GM11168 (cell line): Measurements from ENCODE around the gene EXOC6.

Experiments
- in situ Hi-C: fragments of 300-500 bp; cut with MboI; formaldehyde crosslinking; loops from one replicate; pipeline ENCODE4 v1.12.0; 2022; ENCODE audit warnings: low sequenced_read_pairs; ENCODE audit not compliant: unreplicated experiment

EXOC6 gene, protein sequence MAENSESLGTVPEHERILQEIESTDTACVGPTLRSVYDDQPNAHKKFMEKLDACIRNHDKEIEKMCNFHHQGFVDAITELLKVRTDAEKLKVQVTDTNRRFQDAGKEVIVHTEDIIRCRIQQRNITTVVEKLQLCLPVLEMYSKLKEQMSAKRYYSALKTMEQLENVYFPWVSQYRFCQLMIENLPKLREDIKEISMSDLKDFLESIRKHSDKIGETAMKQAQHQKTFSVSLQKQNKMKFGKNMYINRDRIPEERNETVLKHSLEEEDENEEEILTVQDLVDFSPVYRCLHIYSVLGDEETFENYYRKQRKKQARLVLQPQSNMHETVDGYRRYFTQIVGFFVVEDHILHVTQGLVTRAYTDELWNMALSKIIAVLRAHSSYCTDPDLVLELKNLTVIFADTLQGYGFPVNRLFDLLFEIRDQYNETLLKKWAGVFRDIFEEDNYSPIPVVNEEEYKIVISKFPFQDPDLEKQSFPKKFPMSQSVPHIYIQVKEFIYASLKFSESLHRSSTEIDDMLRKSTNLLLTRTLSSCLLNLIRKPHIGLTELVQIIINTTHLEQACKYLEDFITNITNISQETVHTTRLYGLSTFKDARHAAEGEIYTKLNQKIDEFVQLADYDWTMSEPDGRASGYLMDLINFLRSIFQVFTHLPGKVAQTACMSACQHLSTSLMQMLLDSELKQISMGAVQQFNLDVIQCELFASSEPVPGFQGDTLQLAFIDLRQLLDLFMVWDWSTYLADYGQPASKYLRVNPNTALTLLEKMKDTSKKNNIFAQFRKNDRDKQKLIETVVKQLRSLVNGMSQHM

DNA sequence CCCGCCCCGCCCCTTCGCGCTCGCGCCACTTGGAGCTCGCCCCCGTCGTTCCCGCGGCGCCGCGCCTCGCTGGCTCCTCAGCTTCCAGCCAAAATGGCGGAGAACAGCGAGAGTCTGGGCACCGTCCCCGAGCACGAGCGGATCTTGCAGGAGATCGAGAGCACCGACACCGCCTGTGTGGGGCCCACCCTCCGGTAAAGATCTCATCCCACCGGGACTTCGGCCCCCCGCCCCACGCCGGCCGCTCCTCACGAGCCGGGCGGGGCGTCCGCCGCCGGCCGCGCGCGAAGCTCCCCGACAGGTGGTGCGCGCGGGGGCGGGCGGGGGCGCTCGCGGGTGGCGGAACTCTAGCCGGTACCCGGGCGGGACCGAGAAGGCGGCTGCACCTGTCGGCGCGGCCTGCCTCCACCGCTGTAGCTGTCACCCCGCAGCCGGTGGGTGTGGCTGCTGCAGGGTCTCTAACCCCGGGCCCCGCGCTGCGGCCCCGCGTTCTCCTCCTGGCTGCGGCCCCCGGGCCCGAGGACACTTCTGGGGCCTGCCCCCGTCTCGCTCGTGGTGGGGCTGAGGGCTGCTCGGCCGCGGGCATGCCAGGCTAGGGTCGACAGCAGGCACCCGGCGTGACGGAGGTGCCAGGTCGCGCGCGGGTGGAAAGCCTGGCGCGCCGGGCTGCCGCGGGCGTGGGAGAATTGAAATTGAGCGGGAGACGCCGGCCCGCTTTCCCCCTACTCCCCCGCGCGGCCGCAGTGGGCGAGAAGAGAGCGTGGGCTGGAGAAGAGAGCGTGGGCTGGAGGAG, at the start of gene EXOC6:
EXOC6 (plus strand) TSS at position 80 of the 793 bp plus-strand sequence; CDS start at position 94, 14 bp downstream.
- in situ Hi-C loops = no loop called here

GRCh38 chr10:92799568-92799967, 48.8 kb upstream of the EXOC6 start:
- in situ Hi-C loops = no loop called here

- in situ Hi-C loops = no loop called here
Measured at GRCh38 chr10:92800134-92800733, 48.1 kb upstream of the EXOC6 start.

GRCh38 chr10:92801978-92802872, 46.1 kb upstream of the EXOC6 start:
- in situ Hi-C loops = no loop called here

DNA sequence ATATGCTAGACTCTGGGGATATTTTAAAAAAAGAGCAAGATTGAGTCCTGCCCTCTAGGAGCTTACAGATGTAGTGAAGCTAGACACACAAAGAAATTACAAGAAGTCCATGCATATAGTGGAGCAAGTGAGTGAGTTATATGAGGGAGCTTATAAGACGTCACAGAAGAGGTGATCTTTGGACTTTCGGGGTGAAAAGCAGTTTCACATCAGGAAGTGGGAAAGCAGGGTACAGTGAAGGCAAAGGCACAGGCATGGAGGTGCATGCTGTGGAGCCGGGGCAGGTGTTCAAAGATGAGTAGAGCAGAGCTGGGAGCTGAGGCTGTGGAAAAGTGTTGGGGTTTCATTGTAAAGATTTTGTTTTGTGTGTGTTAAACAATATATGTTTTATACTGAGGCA, 38.5 kb upstream of the EXOC6 start:
- in situ Hi-C loops = no loop called here

DNA sequence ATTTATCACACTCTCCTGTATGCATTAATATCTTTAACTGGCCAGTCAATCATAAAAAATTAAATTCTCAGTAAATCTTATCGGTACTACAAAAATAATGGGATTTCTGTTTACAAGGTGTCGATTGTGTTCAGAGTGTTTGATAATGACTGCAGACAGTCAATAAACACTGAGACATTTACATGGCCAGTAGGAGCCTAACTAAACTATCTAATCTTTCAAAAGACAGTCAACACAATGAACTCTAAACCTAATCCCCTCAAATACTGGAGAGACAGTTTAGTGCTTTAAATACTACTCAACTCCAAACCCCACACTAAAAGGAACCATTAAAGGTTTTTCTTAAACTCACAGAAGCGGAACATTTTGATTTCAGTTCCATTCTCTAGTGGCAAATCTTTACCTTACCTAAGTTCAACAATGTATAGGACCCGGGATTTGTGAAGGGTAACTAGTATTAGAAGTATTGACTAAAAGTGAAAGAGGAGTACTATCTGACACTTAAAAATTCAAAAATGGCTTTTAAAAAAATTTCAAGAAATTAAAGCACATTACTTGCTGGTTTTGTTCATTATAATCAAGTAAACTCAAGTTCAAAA, 37.3 kb upstream of the EXOC6 start:
- in situ Hi-C loops = no loop called here

- in situ Hi-C loops = no loop called here
Measured at GRCh38 chr10:92811986-92812385, 36.3 kb upstream of the EXOC6 start.

GRCh38 chr10:92813979-92814378, 34.3 kb upstream of the EXOC6 start:
- in situ Hi-C loops = no loop called here

DNA sequence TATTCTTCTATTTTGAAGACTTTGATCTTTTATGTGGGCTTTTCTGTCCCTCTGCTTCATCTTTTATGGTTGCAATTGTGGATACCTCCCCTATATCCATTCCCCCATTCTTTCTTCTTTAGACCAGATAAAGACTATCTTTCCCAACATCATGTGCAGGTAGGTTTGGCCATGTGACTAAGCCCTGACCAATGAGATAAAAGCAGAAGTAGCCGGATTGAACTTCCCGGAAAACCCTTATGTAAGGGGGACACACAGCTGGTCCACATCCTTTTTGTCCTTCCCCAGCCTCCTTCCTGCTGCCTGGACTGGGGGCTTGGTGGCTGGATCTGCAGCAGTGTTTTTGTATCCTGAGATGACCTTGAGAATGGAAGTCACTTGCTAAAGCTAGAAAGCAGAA, 33.5 kb upstream of the EXOC6 start:
- in situ Hi-C loops = no loop called here

DNA sequence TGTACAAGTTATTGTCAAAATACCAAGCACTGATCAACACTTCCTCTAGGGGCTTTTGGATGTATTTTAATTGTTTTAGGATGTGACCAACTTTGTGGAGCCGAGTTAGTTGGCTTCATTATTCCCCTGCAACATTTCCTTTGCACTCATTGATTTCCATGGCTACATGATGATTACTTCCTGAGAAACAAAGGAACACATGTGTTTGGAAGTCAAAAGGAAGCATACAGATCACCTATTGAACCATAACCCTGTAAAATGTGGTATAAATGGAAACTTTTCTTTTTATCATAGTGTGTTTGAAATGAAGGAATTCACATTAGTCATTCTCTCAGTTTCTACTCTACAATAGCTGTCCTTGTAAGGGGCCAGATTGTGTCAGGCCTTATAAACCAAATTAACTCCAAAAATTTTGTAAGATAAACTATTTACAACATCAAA, 32.2 kb upstream of the EXOC6 start:
- in situ Hi-C loops = no loop called here

DNA sequence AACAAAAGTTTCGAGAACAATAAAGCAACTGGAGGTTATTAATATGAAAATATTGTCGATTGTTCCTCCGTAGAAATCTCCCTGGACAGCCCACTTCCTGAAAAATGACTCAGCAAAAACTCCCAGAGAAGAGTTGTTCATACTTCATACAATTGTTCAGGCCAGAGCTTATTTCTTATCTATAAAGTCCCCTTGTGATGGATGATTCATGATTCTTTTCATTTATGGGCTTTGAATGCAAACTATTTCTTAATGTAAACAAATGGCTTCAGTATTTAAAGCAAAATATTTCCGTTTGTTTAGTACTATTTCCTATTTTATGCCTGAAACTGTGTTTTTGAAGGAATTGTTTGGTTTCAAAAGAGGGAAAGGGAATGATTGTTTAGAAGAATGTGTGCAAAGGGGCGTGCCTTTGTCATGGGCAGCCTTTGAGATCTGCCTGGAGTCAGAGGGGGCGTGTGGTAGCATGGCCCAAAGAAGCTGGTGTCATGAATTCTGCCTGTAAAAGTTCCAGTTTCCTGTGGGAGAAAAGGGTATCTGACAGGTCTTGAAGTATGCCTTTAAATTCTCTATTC, 26.2 kb upstream of the EXOC6 start:
- in situ Hi-C loops = no loop called here

DNA sequence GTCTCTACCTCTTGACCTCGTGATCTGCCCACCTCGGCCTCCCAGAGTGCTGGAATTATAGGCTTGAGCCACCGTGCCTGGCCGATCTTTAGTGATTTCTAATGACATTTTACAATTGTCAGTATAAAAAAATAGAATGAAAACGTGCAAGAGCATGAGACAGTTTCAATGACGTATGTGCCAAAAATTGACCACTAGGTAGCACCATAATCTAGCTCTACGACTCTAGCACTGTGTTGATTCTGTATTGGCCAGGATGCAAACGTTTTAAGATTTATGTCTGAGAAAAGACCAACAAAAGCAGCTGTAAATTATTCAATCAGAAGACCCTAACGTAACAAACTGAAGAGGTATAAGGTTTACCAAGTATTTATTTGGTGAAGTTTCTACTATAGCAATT, 25.4 kb upstream of the EXOC6 start:
- in situ Hi-C loops = no loop called here

- in situ Hi-C loops = no loop called here
Measured at GRCh38 chr10:92826061-92826460, 22.3 kb upstream of the EXOC6 start.

GRCh38 chr10:92826504-92826903, 21.8 kb upstream of the EXOC6 start:
- in situ Hi-C loops = no loop called here

GRCh38 chr10:92829042-92829785, 19.1 kb upstream of the EXOC6 start:
- in situ Hi-C loops = no loop called here

GRCh38 chr10:92829786-92830377, 18.4 kb upstream of the EXOC6 start:
- in situ Hi-C loops = no loop called here
